Activated naive CD4-positive, alpha-beta T cell treated with anti-CD3 and anti-CD28 coated beads, Interleukin-2, amount 10 ng/mL, durations not matched to agents 7 days and 5 days (primary cell): ENCODE results near the gene FLT4.
"Not testable (repeated sequence)": the region's sequence is repeated elsewhere in the genome, so short reads cannot be mapped to it uniquely, and the experiment has no call there.

Experiments
- CTCF ChIA-PET: fragments of 350-600 bp; sonication (Branson Sonifier 250); formaldehyde crosslinking; loops from one replicate; lab custom pipeline; 2021; ENCODE audit warnings: antibody characterized with exemption; lab: Charles Lee
- DNase-seq: peaks from one replicate; pipeline ENCODE4 v3.0.0-alpha.2; 2020
- H3K27ac Mint-ChIP-seq: one replicate; pipeline ENCODE4 v1.8.0; 2021; ENCODE audit warnings: mild to moderate bottlenecking, moderate library complexity, mixed read lengths
- H3K27me3 Mint-ChIP-seq: one replicate; pipeline ENCODE4 v1.8.0; 2021; ENCODE audit warnings: mild to moderate bottlenecking, mixed read lengths
- H3K36me3 Mint-ChIP-seq: one replicate; pipeline ENCODE4 v1.8.0; 2021; ENCODE audit warnings: mixed read lengths
- H3K4me1 Mint-ChIP-seq: one replicate; pipeline ENCODE4 v1.8.0; 2021; ENCODE audit warnings: mixed read lengths
- H3K4me3 Mint-ChIP-seq: one replicate; pipeline ENCODE4 v1.8.0; 2021; ENCODE audit warnings: mild to moderate bottlenecking, moderate library complexity, mixed read lengths
- H3K9me3 Mint-ChIP-seq: one replicate; pipeline ENCODE4 v1.8.0; 2021; ENCODE audit warnings: mixed read lengths

The FLT4 gene

DNA sequence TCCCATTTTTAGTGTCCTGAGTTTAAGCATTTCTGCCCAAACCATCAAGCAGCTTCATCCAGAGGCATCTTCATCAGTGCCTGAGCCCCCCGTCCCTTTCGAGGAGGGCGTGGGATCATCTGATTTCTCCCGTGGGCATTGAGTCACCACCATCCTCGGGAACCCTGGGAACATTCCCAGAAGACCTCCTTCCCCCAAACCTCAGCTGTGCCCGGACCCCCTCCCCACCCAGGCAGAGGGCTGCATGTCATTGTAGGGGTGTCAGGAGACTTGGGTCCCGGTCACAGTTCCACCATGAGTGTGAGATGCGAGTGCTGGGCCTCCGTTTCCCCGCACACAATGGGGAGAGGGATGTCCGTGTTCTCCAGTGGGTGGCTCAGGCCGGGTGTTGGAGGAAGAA lies 32.6 kb upstream of the FLT4 start:
- DNase-seq, H3K9me3 Mint-ChIP-seq, H3K4me3 Mint-ChIP-seq, CTCF ChIA-PET, H3K27ac Mint-ChIP-seq, H3K27me3 Mint-ChIP-seq, H3K36me3 Mint-ChIP-seq: not testable (repeated sequence)
- peaks cover 17% of the 10 kb centered on the region for H3K4me1 Mint-ChIP-seq

GRCh38 chr5:180678319-180678718 lies 28.9 kb upstream of the FLT4 start:
- DNase-seq, H3K27ac Mint-ChIP-seq, H3K4me1 Mint-ChIP-seq, H3K36me3 Mint-ChIP-seq, H3K9me3 Mint-ChIP-seq, H3K4me3 Mint-ChIP-seq, CTCF ChIA-PET: not testable (repeated sequence)
- peaks cover 25% of the 10 kb centered on the region for H3K27me3 Mint-ChIP-seq

- CTCF ChIA-PET = no interaction called here
- Mint-ChIP-seq H3K27ac (no peak overlapping the region), H3K4me1 (peaks cover 9% of the 10 kb centered on the region), H3K36me3 (no peaks in the 10 kb centered on the region), H3K9me3 (no peaks in the 10 kb centered on the region), H3K27me3 (peaks cover 45% of the 10 kb centered on the region), H3K4me3 (no peak overlapping the region)
- DNase-seq = no peak
Measured at GRCh38 chr5:180675036-180675635, 25.7 kb upstream of the FLT4 start.

DNA sequence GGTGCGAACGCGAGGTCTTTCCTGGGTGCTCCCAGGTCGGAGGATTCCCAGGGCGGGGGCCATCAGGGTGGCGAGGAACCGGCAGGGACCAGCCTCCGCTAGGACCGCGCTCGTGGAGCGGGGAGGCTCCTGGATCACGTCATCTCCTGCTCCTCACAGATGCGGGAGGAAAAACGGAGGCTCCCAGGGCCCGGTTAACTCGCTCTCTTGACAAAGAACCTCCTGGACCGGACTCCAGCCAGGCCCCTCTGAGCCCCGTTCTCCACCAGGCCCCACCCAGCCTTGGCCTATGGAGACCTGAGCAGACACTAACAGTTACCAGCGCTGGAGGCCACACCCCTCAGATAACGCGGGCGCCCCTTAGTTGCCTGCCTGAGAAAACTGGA lies 24.7 kb upstream of the FLT4 start:
- CTCF ChIA-PET, H3K27ac Mint-ChIP-seq, H3K4me3 Mint-ChIP-seq, H3K36me3 Mint-ChIP-seq, DNase-seq, H3K9me3 Mint-ChIP-seq: not testable (repeated sequence)
- Mint-ChIP-seq H3K27me3 (peaks cover 45% of the 10 kb centered on the region), H3K4me1 (peaks cover 12% of the 10 kb centered on the region)

DNA sequence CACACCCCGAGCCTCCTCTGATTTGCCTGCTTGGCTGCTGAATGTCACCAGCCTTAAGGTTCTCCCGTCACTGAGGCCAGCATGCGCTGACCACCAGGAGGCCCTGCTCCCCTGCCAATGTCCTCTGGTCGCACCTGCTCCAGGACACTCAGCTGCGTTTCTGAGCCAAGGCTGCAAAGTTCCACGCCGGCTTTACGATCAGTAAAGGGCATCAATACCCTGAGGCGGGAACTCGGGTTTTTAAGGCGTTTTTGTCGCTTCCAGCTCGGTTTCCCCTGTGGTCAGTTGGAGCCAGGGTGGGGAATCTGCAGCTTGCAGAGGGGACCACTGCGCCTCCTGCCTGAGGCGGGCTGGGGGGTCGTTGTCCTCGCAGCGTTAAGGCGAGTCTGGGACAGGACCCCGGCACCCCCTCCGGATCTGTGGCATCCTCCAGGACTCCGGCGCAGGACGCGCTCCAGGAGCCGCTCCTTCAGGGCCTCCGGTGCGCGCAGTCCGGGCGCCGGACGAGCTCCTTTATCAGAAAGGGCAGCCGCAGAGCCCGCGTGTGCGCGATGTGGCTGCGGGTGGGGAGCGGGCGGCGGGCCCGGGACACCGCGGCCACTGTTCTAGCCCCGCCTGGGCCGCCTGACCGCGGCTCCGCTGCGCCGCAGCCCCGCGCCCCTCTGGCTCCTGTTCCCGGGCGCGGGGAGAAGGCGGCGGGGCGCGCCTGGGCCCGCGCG lies 24.1 kb upstream of the FLT4 start:
- CTCF ChIA-PET = interaction anchor here (0.6 kb wide), 1 partner anchor 45 kb away, joined by 4 read pairs; no protein-coding TSS in a partner anchor
- H3K27me3 Mint-ChIP-seq = peaks cover 48% of the 10 kb centered on the region
- peak overlapping the region; percentile 38 for H3K27ac Mint-ChIP-seq

DNA sequence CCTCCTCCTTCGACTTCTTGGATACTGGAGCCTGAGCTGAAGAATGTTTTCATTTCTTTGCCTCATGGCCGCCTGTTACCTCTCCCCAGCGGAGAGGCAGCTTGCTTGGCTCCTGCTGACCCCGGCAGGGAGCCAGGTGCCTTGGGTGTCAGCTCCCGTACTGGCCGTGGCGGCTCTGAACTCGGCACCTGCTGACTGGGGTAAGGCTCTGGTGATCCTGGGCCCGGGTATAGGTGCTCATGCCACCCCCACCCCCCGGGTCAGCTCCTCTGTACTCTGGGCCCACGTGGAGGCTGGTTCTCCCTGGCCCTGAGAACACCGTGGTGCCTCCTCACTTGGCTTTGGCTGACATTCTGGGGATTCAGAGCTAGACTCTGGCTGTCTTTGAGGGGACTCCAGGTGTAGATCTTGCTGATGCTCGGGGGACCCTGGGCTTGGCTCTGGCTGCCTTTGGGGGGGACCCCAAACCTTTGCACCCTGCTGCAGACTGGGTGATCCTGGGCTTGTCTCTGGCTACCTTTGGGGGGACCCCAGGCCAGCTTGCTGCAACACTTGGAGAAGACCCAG lies 22.6 kb upstream of the FLT4 start:
- not testable (repeated sequence) for H3K36me3 Mint-ChIP-seq, H3K4me3 Mint-ChIP-seq, H3K27ac Mint-ChIP-seq, DNase-seq, H3K9me3 Mint-ChIP-seq
- peaks cover 45% of the 10 kb centered on the region for H3K27me3 Mint-ChIP-seq
- peaks cover 12% of the 10 kb centered on the region for H3K4me1 Mint-ChIP-seq
- CTCF ChIA-PET = interaction anchor here (0.7 to 1.0 kb wide), 2 partner anchors 8 to 47 kb away, joined by 3 read pairs; no protein-coding TSS in a partner anchor

More for the DNA sequence above, 24.1 kb upstream of the FLT4 start:
- no peak for DNase-seq
- peaks cover 12% of the 10 kb centered on the region for H3K4me1 Mint-ChIP-seq
- no peaks in the 10 kb centered on the region for H3K9me3 Mint-ChIP-seq
- H3K36me3 Mint-ChIP-seq = no peaks in the 10 kb centered on the region
- no peak overlapping the region for H3K4me3 Mint-ChIP-seq

DNA sequence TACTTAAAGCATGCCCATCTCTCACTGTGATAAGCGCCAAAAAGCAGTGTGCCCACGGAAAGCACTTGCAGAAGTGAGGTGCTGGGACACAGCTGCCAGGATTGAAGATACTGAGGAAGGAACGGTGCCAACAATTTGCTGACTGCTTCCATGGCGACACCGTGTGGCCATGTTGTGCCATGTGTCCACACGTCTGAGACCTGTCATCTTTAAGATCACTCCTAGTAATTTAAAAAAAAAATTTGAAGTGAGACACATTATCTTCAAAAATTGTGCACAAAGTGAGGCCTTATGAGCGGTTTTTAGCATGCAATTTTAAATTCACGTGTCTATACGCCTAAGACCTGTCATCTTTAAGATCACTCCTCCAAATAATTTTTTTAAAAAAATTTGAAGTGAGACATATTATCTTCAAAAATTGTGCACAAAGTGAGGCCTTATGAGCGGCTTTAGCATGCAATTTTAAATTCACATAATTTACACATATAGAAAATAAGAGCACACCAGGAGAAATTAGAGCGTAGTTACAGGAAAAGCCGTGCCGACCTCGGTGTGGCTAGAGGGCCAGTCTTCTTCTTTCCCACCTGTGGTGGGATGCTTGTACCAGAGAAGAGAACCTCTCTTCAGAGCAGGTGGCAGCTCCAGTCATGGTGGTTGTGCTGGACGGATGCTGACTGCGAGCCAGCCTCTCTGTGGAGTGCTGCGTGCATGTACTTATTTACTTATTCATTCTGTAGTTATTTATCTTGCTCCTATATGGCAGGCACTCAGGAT lies 21.4 kb upstream of the FLT4 start:
- Mint-ChIP-seq H3K9me3 (no peaks in the 10 kb centered on the region), H3K27ac (no peak overlapping the region), H3K27me3 (peaks cover 45% of the 10 kb centered on the region), H3K36me3 (no peaks in the 10 kb centered on the region), H3K4me3 (no peak overlapping the region), H3K4me1 (peaks cover 12% of the 10 kb centered on the region)
- CTCF ChIA-PET = interaction anchor here (0.7 to 1.5 kb wide), 3 partner anchors 9 to 921 kb away, joined by 3 read pairs; no protein-coding TSS in a partner anchor
- DNase-seq = peak; percentile 74

DNA sequence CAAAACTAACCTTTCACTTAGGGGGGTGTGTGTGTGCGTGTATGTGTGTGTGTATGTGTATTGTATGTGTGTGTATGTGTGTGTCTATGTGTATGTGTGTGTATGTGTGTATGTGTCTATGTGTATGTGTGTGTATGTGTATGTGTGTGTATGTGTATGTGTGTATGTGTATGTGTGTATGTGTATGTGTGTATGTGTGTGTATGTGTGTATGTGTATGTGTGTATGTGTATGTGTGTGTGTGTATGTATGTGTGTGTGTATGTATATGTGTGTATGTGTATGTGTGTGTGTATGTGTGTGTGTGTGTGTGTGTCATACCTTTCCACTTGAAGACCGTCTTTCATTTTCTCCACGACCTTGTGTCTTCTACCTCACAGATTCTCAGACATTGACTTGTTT lies 20.8 kb upstream of the FLT4 start:
- H3K27me3 Mint-ChIP-seq = peaks cover 42% of the 10 kb centered on the region
- no peaks in the 10 kb centered on the region for H3K36me3 Mint-ChIP-seq
- CTCF ChIA-PET = interaction anchor here (0.7 to 1.5 kb wide), 2 partner anchors 18 to 920 kb away, joined by 3 read pairs; no protein-coding TSS in a partner anchor
- H3K4me3 Mint-ChIP-seq = no peak overlapping the region
- H3K4me1 Mint-ChIP-seq = peaks cover 12% of the 10 kb centered on the region
- H3K9me3 Mint-ChIP-seq = no peaks in the 10 kb centered on the region
- DNase-seq = no peak
- H3K27ac Mint-ChIP-seq = no peak overlapping the region

- H3K4me1 Mint-ChIP-seq = peaks cover 10% of the 10 kb centered on the region
- H3K4me3 Mint-ChIP-seq = no peak overlapping the region
- no peaks in the 10 kb centered on the region for H3K9me3 Mint-ChIP-seq
- H3K36me3 Mint-ChIP-seq = no peaks in the 10 kb centered on the region
- H3K27ac Mint-ChIP-seq = no peak overlapping the region
- CTCF ChIA-PET = no interaction called here
- H3K27me3 Mint-ChIP-seq = peaks cover 38% of the 10 kb centered on the region
- DNase-seq = no peak
Measured at GRCh38 chr5:180669661-180670060, 20.3 kb upstream of the FLT4 start.

DNA sequence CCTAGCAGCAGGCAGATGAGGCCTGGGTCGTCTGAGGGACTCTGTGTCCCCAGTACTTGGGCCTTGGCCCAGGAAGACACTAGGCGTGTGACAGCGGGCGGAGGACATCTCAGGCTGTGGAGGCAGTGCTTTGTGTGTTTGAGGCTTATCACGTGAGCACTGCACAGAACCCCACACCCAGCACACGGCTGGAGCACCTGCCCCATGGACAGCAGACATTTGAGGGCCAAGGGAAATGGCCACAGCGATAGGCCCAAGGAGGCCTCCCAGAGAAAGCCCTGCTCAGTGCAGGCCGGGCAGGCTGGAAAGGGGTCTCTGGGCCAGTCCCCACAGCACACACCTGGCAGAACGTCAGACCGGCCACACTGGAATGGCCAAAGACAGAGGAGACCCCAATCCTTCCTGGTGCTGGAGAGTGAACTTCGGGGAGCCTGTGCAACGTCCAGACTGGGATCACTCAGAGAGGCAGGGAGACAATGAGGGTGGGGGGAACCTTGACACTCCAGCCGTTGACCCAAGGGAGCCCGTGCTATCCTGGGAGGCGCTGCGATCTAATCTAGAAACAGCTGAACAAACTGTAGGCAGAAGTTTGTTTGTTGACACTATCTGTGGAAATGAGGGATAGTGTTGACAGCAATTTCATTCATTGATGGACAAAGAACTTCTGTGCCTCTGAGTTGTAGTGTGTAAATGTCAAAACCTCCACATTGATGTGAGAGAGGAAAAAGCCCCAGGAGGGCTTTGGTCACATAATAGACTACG lies 19.6 kb upstream of the FLT4 start:
- H3K9me3 Mint-ChIP-seq = no peaks in the 10 kb centered on the region
- peaks cover 7% of the 10 kb centered on the region for H3K4me1 Mint-ChIP-seq
- no peak overlapping the region for H3K27ac Mint-ChIP-seq
- H3K36me3 Mint-ChIP-seq = no peaks in the 10 kb centered on the region
- CTCF ChIA-PET = interaction anchor here (0.7 kb wide), 1 partner anchor 13 kb away, joined by 3 read pairs; no protein-coding TSS in a partner anchor
- peaks cover 35% of the 10 kb centered on the region for H3K27me3 Mint-ChIP-seq
- DNase-seq = no peak
- H3K4me3 Mint-ChIP-seq = no peak overlapping the region

- Mint-ChIP-seq H3K4me1 (peaks cover 7% of the 10 kb centered on the region), H3K9me3 (no peaks in the 10 kb centered on the region), H3K27me3 (peaks cover 19% of the 10 kb centered on the region), H3K4me3 (no peak overlapping the region), H3K36me3 (no peaks in the 10 kb centered on the region), H3K27ac (no peak overlapping the region)
- CTCF ChIA-PET = no interaction called here
- no peak for DNase-seq
Measured at GRCh38 chr5:180666812-180667211, 17.4 kb upstream of the FLT4 start.

DNA sequence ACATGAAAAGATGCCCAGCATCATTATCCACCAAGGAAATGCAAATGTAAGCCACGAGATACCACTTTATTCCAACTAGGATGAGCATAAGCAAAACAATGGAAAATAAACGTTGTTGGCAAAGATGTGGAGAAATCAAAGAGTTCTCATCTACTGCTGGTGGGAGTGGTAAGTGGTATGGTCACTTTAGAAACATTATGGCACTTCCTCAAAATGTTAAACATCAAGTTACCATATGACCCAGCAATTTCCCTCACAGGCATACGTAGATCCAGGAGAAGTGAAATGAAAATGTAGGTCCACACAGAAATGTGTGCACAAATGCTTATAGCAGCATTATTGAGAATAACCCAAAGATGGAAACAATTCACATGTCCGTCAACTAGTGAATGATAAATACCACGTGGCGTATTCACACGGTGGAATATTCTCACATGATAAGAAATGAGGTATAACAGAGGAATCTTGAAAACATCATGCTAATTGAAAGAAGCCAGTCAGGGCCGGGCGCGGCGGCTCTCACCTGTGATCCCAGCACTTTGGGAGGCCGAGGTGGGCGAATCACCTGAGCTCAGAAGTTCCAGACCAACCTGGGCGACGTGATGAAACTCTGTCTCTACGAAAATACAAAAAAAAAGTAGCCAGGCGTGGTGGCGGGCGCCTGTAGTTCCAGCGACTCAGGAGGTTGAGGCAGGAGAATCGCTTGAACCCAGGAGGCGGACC lies 16.4 kb upstream of the FLT4 start:
- Mint-ChIP-seq H3K4me3 (no peak overlapping the region), H3K27me3 (peaks cover 17% of the 10 kb centered on the region), H3K27ac (no peak overlapping the region), H3K4me1 (peaks cover 7% of the 10 kb centered on the region), H3K9me3 (no peaks in the 10 kb centered on the region), H3K36me3 (no peaks in the 10 kb centered on the region)
- DNase-seq = no peak
- CTCF ChIA-PET = no interaction called here
